Fibroblast of the aortic adventitia (primary cell): Measurements from ENCODE around the gene SDCBP2. TPM values are rescaled to one million over a fixed set of nuclear protein-coding genes. Genes with fewer than 3 reads are reported as not detected.

Source experiments
- DNase-seq: peaks from one replicate; pipeline ENCODE4 v3.0.0-alpha.2; 2010; ENCODE audit warnings: low read depth
- H3K4me3 ChIP-seq: 2 replicates; pipeline ENCODE4 v1.5.1; 2011; ENCODE audit warnings: low read depth, mild to moderate bottlenecking, control low read depth, low read length, moderate library complexity
- CTCF ChIP-seq: IDR thresholded peaks from 2 replicates; pipeline ENCODE4 v1.5.1; 2011; ENCODE audit warnings: mild to moderate bottlenecking, low read length, control low read depth, inconsistent platforms; ENCODE audit not compliant: insufficient read depth
- total RNA-seq: library from RNA; depleted of rRNA; stranded (reverse); fragments of >200 nt; gene quantifications from 2 replicates; pipeline ENCODE4 v1.2.3, GENCODE V29; 2012; ENCODE audit warnings: low replicate concordance

Gene SDCBP2
- total RNA-seq, 1 donor, result 1.4 TPM

DNA sequence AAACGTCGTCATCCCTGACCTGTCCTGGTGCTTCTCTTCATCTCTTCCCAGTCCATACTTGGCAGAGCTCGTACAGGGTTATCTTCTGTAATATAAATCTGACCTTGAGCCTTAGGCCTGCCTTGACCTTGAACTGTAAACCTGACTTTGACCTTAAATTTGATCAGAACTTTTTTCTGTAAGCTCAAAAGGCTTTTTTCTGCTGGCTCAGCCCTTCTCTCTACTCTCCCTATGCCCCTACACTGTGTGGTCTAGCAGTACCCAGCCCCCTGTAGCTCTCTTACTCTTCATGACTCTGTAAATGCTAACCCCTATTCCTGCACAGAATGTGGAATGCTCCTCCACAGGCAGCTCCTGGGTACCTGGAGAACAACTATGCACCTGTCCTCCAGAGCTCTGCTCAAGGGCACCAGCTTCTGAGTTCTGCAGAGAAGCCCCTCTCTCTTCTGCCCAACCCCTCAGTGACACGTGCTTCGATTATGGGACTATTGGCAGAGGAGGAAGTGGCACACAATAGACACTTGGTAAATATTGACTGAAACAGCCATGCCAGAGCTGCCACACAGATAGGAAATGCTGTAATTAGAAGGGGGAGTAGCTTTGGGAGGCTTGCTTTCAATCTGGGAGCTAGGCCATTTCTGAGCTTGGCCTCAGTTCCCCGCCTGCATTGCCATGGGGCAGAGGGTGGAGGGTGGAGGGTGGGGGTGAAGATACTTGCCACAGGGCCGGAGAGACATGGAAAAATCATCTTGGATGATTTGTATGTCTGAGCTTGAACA lies 47.5 kb downstream of the SDCBP2 start:
- DNase-seq, result no peak
- TF ChIP-seq CTCF, result no peak
- no peak overlapping the region for H3K4me3 ChIP-seq

DNA sequence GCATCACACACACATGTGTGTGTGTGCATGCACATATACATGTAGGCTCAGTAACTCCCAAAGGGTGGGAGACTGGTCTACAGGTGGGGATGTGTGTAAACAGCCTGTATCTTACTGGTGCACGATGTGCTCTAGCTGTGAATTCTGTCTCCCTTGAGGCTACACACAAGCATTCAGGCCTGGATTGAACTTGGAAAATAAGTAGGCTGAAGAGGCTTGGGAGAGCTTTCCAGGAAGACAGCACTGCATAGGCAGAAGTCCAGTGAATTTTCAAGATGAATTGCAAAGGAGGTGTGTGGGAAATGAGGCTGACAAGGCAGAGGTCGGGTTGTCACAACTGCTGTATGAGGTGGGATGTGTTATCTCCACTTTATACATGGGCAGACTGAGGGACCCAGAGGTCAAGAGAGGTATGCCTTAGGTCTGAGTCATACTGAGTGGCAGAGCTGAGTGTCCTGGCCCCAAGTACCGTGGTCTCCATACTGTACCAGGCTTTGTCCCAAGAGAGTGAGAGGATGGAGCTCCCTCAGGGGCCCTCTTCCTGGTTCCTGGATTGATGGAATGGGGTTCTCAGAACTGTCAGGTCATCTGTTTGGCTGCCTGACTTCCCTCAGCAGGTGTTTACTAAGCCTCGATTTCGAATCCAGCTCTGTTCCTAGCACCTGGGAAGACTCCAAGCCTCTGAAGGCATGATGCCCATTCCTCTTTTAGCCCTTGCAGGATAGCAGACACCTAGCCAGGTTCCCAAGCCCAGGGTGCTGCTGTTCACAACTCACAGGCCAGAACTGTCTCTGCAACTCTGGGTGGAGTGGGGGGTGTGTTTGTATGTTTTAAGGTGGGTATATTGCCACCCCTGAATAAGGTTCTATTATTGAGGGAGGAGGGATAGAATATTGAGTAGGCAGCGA lies 48.5 kb downstream of the SDCBP2 start:
- H3K4me3 ChIP-seq, result no peak overlapping the region
- no peak for DNase-seq
- TF ChIP-seq CTCF, result no peak

- DNase-seq, result no peak
- no peak for TF ChIP-seq CTCF
- H3K4me3 ChIP-seq, result no peak overlapping the region
These were observed 49.9 kb downstream of the SDCBP2 start for GRCh38 chr20:1278993-1279392.

DNA sequence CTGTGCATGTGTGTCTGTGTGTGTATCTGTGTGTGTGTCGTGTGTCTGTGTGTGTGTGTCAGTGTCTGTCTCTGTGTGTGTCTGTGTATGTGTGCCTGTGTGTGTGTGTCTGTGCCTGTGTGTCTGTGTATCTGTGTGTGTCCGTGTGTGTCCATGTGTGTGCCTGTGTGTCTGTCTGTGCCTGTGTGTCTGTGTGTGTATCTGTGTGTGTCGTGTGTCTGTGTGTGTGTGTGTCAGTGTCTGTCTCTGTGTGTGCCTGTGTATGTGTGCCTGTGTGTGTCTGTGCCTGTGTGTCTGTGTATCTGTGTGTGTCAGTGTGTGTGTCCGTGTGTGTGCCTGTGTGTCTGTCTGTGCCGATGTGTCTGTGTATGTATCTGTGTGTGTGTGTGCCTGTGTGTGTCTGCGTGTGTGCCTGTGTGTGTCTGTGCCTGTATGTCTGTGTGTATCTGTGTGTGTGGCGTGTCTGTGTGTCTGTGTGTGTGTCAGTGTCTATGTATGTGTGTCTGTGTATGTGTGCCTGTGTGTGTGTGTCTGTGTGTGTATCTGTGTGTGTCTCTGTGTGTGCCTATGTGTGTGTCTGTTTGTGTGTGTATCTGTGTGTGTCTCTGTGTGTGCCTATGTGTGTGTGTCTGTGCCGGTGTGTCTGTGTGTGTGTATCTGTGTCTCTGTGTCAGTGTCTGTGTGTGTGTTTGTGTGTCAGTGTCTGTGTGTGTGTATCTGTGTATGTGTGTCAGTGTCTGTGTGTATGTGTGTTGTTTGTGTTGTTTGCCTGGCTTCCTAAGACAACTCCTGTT lies 51.2 kb downstream of the SDCBP2 start:
- TF ChIP-seq CTCF, result no peak

GRCh38 chr20:1275919-1276318 lies 53.0 kb downstream of the SDCBP2 start:
- no peak for TF ChIP-seq CTCF
- no peak for DNase-seq
- no peak overlapping the region for H3K4me3 ChIP-seq

More for the DNA sequence above, 51.2 kb downstream of the SDCBP2 start:
- no peak for DNase-seq
- no peak overlapping the region for H3K4me3 ChIP-seq

GRCh38 chr20:1274485-1275311 lies 54.2 kb downstream of the SDCBP2 start:
- DNase-seq, result no peak
- TF ChIP-seq CTCF, result no peak
- H3K4me3 ChIP-seq, result no peak overlapping the region
